GM12891 (cell line): ENCODE measurements around the gene ZNF512.

Experiments
- DNase-seq: peaks from one replicate; pipeline ENCODE4 v3.0.0; 2011; ENCODE audit warnings: low spot score; ENCODE audit not compliant: insufficient read length
- FAIRE-seq: peaks from 2 replicates; lab custom pipeline; 2011; peaks lifted over from hg19 to GRCh38; lab: Jason Lieb, UNC
- PAX5 ChIP-seq: IDR thresholded peaks from 2 replicates; pipeline ENCODE4 v1.6.1; 2011; ENCODE audit warnings: low read length, moderate library complexity, mild to moderate bottlenecking; ENCODE audit not compliant: insufficient read depth, severe bottlenecking
- POLR2A ChIP-seq: IDR thresholded peaks from 2 replicates; pipeline ENCODE4 v1.6.1; 2011; ENCODE audit warnings: low read depth, low read length, control low read depth
- POLR2AphosphoS5 ChIP-seq: IDR thresholded peaks from 2 replicates; pipeline ENCODE4 v1.6.1; 2011; ENCODE audit warnings: low read depth, low read length, control low read depth
- POU2F2 ChIP-seq: IDR thresholded peaks from 2 replicates; pipeline ENCODE4 v1.6.1; 2011; ENCODE audit warnings: low read depth, mild to moderate bottlenecking, control low read depth, low read length, moderate library complexity
- SPI1 ChIP-seq: IDR thresholded peaks from 2 replicates; pipeline ENCODE4 v1.6.1; 2011; ENCODE audit warnings: low read depth, low read length, control low read depth
- TAF1 ChIP-seq: IDR thresholded peaks from 2 replicates; pipeline ENCODE4 v1.6.1; 2011; ENCODE audit warnings: low read depth, low read length, control low read depth

Gene ZNF512

GRCh38 chr2:27652790-27653189 is 69.9 kb downstream of the ZNF512 start:
- TF ChIP-seq POLR2AphosphoS5 (no peak), PAX5 (no peak), TAF1 (no peak), POLR2A (no peak), SPI1 (no peak), POU2F2 (no peak)
- FAIRE-seq (no peak), DNase-seq (no peak)

GRCh38 chr2:27653397-27653796 is 70.6 kb downstream of the ZNF512 start:
- DNase-seq: no peak
- FAIRE-seq: no peak
- no peak for TF ChIP-seq POLR2AphosphoS5
- no peak for TF ChIP-seq POLR2A
- TF ChIP-seq PAX5: no peak
- no peak for TF ChIP-seq SPI1
- no peak for TF ChIP-seq POU2F2
- TF ChIP-seq TAF1: no peak

GRCh38 chr2:27655155-27655951 is 72.5 kb downstream of the ZNF512 start:
- FAIRE-seq (no peak), DNase-seq (no peak)
- no peak for TF ChIP-seq TAF1

- no peak for FAIRE-seq
- TF ChIP-seq TAF1 (no peak), PAX5 (no peak), POU2F2 (no peak), POLR2AphosphoS5 (no peak), POLR2A (no peak), SPI1 (no peak)
Measured at GRCh38 chr2:27661371-27661770, 78.5 kb downstream of the ZNF512 start.

GRCh38 chr2:27663285-27664153 is 80.7 kb downstream of the ZNF512 start, which contains the start of the genes SLC4A1AP and SUPT7L:
Gene SLC4A1AP, plus strand, starts transcription at chr2:27663889. Its CDS starts 26 bp downstream, at chr2:27663915.
Gene SUPT7L, minus strand, starts transcription at chr2:27663614. Its CDS starts 1,422 bp downstream, at chr2:27662192.
- DNase-seq: peak; percentile 59
- peak; percentile 90 for TF ChIP-seq POU2F2
- peak; percentile 99 for TF ChIP-seq PAX5
- peak; percentile 99 for TF ChIP-seq TAF1
- TF ChIP-seq POLR2AphosphoS5: peak; percentile 80
- TF ChIP-seq POLR2A: peak; percentile 91
- no peak for TF ChIP-seq SPI1
- FAIRE-seq: peak; percentile 96

More at GRCh38 chr2:27661371-27661770, 78.5 kb downstream of the ZNF512 start:
- DNase-seq: no peak

GRCh38 chr2:27664154-27664574 is 81.3 kb downstream of the ZNF512 start:
- FAIRE-seq: no peak
- peak; percentile 17 for DNase-seq
- TF ChIP-seq TAF1 (no peak), POU2F2 (no peak), POLR2A (no peak), SPI1 (no peak), PAX5 (no peak), POLR2AphosphoS5 (no peak)

- no peak for TF ChIP-seq POU2F2
- no peak for TF ChIP-seq SPI1
- TF ChIP-seq POLR2AphosphoS5: no peak
- no peak for TF ChIP-seq TAF1
- no peak for TF ChIP-seq POLR2A
- TF ChIP-seq PAX5: no peak
- DNase-seq: no peak
- FAIRE-seq: no peak
Measured at GRCh38 chr2:27664622-27665363, 82.0 kb downstream of the ZNF512 start.

- FAIRE-seq: no peak
- DNase-seq: no peak
- TF ChIP-seq POLR2AphosphoS5 (no peak), SPI1 (no peak)
Measured at GRCh38 chr2:27667446-27667845, 84.6 kb downstream of the ZNF512 start.

- DNase-seq (no peak), FAIRE-seq (no peak)
- TF ChIP-seq TAF1 (no peak), POU2F2 (no peak)
Measured at GRCh38 chr2:27671235-27671634, 88.4 kb downstream of the ZNF512 start.
